DND-41 (cell line): ENCODE results near the gene SNORC.

Experiments used
- EZH2 ChIP-seq: IDR thresholded peaks from 3 replicates; pipeline ENCODE4 v1.6.1; 2012; ENCODE audit warnings: borderline replicate concordance, low read depth, mild to moderate bottlenecking, moderate library complexity, low read length, inconsistent platforms; ENCODE audit not compliant: severe bottlenecking
- TF ChIP-seq, protein P1 (sequence below): IDR thresholded peaks from 2 replicates; pipeline ENCODE4 v1.5.1; 2012; ENCODE audit warnings: borderline replicate concordance, low read length, moderate library complexity, mild to moderate bottlenecking; ENCODE audit not compliant: poor library complexity, severe bottlenecking; ENCODE audit errors: extremely low read depth

DNA sequence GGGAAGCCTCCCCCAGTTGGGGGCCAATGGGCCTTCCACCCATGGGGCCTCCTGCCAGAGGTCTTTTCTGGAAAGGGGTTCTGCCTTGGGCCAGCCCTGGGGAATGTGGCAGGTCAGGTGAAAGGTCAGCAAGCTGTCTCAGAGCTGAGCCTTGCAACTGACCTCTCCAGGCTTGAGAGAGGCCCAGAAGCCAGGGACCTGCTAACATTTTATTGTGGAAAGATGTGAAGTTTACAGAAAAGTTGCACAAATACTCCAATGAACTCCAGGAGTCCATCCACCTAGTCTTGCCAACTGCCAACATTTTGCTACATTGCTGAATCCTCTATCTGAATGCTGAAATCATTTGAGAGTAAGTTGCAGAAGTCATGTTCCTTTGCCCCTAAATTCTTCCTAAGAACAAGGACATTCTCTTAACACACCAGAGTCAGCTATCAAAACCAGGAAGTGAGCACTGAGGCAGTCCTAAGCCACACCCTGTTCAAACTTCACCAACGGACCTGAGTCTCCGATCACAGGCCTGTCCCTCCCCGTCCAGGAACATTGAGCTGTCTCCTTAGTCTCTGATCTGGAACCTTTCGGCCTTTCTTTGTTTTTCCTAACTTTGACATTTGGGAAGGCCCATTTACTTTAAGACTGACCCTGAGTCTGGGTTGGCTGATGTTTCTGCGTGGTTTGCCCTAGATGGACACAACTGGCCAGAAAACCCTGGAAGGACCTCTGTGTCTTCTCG, 4.0 kb downstream of the SNORC start:
- TF ChIP-seq, protein P1, sequence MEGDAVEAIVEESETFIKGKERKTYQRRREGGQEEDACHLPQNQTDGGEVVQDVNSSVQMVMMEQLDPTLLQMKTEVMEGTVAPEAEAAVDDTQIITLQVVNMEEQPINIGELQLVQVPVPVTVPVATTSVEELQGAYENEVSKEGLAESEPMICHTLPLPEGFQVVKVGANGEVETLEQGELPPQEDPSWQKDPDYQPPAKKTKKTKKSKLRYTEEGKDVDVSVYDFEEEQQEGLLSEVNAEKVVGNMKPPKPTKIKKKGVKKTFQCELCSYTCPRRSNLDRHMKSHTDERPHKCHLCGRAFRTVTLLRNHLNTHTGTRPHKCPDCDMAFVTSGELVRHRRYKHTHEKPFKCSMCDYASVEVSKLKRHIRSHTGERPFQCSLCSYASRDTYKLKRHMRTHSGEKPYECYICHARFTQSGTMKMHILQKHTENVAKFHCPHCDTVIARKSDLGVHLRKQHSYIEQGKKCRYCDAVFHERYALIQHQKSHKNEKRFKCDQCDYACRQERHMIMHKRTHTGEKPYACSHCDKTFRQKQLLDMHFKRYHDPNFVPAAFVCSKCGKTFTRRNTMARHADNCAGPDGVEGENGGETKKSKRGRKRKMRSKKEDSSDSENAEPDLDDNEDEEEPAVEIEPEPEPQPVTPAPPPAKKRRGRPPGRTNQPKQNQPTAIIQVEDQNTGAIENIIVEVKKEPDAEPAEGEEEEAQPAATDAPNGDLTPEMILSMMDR: no peak
- no peak for TF ChIP-seq EZH2
